A549 (cell line): Measurements from ENCODE around the gene NEXN.

Experiments
- CTCF ChIP-seq: fragments of >200 bp; sonication (Bioruptor Twin); formaldehyde crosslinking; IDR thresholded peaks from 3 replicates; pipeline ENCODE4 v1.5.1; 2016
- EP300 ChIP-seq, 2 experiments: fragments of >200 bp; sonication (Bioruptor Twin); formaldehyde crosslinking; IDR thresholded peaks; 2 replicates in 1 of 2; 3 replicates in 1 of 2; pipeline ENCODE4 v1.6.1; 2016 to 2017
- RAD21 ChIP-seq, 2 experiments: fragments of >200 bp in 1 of 2; sonication (Bioruptor Twin) in 1 of 2; formaldehyde crosslinking in 1 of 2; IDR thresholded peaks in 1 of 2; conservative IDR thresholded peaks in 1 of 2; 2 replicates in 1 of 2; 3 replicates in 1 of 2; pipeline ENCODE4 v1.6.1; 2012 to 2018; ENCODE audit warnings: inconsistent platforms in 1 of 2
- ZFP36 ChIP-seq: fragments of 450-650 bp; IDR thresholded peaks from 2 replicates; pipeline ENCODE4 v1.6.1; 2014; ENCODE audit warnings: borderline replicate concordance; ENCODE audit not compliant: partially characterized antibody

DNA sequence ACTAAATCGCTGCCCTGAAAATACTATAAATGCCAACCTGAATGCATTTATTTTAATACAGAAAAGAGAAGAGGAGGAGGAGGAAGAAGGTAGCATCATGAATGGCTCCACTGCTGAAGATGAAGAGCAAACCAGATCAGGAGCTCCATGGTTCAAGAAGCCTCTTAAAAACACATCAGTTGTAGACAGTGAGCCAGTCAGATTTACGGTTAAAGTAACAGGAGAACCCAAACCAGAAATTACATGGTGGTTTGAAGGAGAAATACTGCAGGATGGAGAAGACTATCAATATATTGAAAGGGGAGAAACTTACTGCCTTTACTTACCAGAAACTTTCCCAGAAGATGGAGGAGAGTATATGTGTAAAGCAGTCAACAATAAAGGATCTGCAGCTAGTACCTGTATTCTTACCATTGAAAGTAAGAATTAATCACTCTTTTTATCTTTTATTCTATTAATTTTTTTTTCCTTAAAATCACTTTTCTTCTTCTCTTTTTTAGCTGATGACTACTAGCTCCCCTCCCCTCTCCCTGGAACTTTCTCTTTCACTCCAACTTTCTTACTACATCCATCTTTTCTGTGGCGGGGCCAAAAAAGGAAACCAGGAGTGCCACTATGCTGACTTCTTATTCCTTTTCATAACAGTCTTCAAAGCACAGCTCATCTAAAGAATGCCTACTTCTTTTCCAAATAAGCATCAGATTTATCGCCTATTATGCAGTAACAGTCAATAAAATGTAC is 54.1 kb downstream of the NEXN start:
- TF ChIP-seq RAD21 (conservative IDR thresholded peaks at IDR 0.05 in 1 of 2, IDR thresholded peaks at IDR 0.05 in 1 of 2) (no peak), ZFP36 (no peak), CTCF (no peak), EP300 (IDR thresholded peaks at IDR 0.05) (no peak)
